Uterus (tissue), 4 donors: ENCODE measurements around the gene IGFLR1. TPM values are rescaled to one million over a fixed set of nuclear protein-coding genes. Genes with fewer than 3 reads are reported as not detected.

ENCODE experiments used
- DNase-seq, 2 donors: peaks; one replicate each; pipeline ENCODE4 v3.0.0-alpha.2; 2019 to 2020
- H3K27ac ChIP-seq, 2 donors: fragments of 200-600 bp; sonication (generic); 1 replicate in 1 of 2; 2 replicates in 1 of 2; pipeline ENCODE4 v1.5.1; 2016 to 2018
- H3K27me3 ChIP-seq, 2 donors: fragments of 200-600 bp; sonication (generic); one replicate each; pipeline ENCODE4 v1.5.1; 2018 to 2019; ENCODE audit warnings: control low read depth in 1 of 2
- H3K36me3 ChIP-seq, 2 donors: fragments of 200-600 bp; sonication (generic); one replicate each; pipeline ENCODE4 v1.5.1; 2019; ENCODE audit warnings: control low read depth in 1 of 2
- H3K4me1 ChIP-seq, 2 donors: fragments of 200-600 bp; sonication (generic); one replicate each; pipeline ENCODE4 v1.5.1; 2018 to 2019; ENCODE audit warnings: control low read depth in 1 of 2
- H3K4me3 ChIP-seq, 2 donors: fragments of 200-600 bp; sonication (generic); 1 replicate in 1 of 2; 2 replicates in 1 of 2; pipeline ENCODE4 v1.5.1; 2018 to 2019; ENCODE audit warnings: mild to moderate bottlenecking in 1 of 2
- H3K9me3 ChIP-seq, 2 donors: fragments of 200-600 bp; sonication (generic); one replicate each; pipeline ENCODE4 v1.5.1; 2019; ENCODE audit warnings: control low read depth in 1 of 2
- CTCF ChIP-seq, 4 experiments: fragments of 200-600 bp in 2 of 4; fragments of 450-650 bp in 2 of 4; sonication (generic) in 2 of 4; IDR thresholded peaks; one replicate each; pipeline ENCODE4 v1.5.1; 2016 to 2019; ENCODE audit warnings: antibody characterized with exemption in 4 of 4, mild to moderate bottlenecking in 2 of 4, moderate library complexity in 1 of 4
- POLR2A ChIP-seq, 2 donors: fragments of 450-650 bp; IDR thresholded peaks; one replicate each; pipeline ENCODE4 v1.6.1; 2016; ENCODE audit warnings: antibody characterized with exemption in 2 of 2, mild to moderate bottlenecking in 1 of 2, moderate library complexity in 1 of 2
- intact Hi-C: fragments of 100-400 bp; cut with DNase I; formaldehyde crosslinking; loops from one replicate; pipeline ENCODE4 v1.15.1; 2023; ENCODE audit warnings: low total_unique reads
- total RNA-seq, 4 donors: library from RNA; depleted of rRNA in 3 of 4; stranded (reverse); fragments of >200 nt in 3 of 4; gene quantifications; one replicate each; pipeline versions ENCODE4 v1.1.0 to v1.2.4, GENCODE V29; 2014 to 2023
- donor health status: DM: yes; HTN: yes; CAD: no.

IGFLR1 gene
- total RNA-seq, 4 donors from 2014 or later, result 0.77 to 5.3 (median 2.2) TPM

GRCh38 chr19:35781650-35782049 is 39.4 kb upstream of the IGFLR1 start:
- Histone ChIP-seq H3K4me1 (no peaks in the 10 kb centered on the region), H3K27me3 (no peaks in the 10 kb centered on the region), H3K36me3 (no peaks in the 10 kb centered on the region), H3K27ac (no peak overlapping the region), H3K9me3 (no peaks in the 10 kb centered on the region), H3K4me3 (no peak overlapping the region)
- no peak for DNase-seq
- intact Hi-C loops, result loop anchor here (10.0 kb wide), 1 partner anchor 153 kb away; the partner anchor contains the start of gene LRFN3
- TF ChIP-seq POLR2A (IDR thresholded peaks at IDR 0.05) (no peak), CTCF (IDR thresholded peaks at IDR 0.05) (no peak)

GRCh38 chr19:35780717-35781116 is 38.5 kb upstream of the IGFLR1 start:
- Histone ChIP-seq H3K9me3 (no peaks in the 10 kb centered on the region), H3K4me3 (no peak overlapping the region), H3K4me1 (no peaks in the 10 kb centered on the region), H3K27ac (no peak overlapping the region), H3K27me3 (no peaks in the 10 kb centered on the region), H3K36me3 (no peaks in the 10 kb centered on the region)
- TF ChIP-seq POLR2A (IDR thresholded peaks at IDR 0.05), result no peak
- TF ChIP-seq CTCF (IDR thresholded peaks at IDR 0.05), result no peak
- no peak for DNase-seq
- intact Hi-C loops, result loop anchor here (10.0 kb wide), 1 partner anchor 154 kb away; the partner anchor contains the start of gene LRFN3

GRCh38 chr19:35780058-35780457 is 37.8 kb upstream of the IGFLR1 start:
- TF ChIP-seq CTCF (IDR thresholded peaks at IDR 0.05), result no peak
- no peak for TF ChIP-seq POLR2A (IDR thresholded peaks at IDR 0.05)
- no peak overlapping the region for H3K4me3 ChIP-seq
- no peaks in the 10 kb centered on the region for H3K36me3 ChIP-seq
- H3K27ac ChIP-seq, result no peak overlapping the region
- no peak for DNase-seq
- no peaks in the 10 kb centered on the region for H3K4me1 ChIP-seq
- intact Hi-C loops, result loop anchor here (10.0 kb wide), 1 partner anchor 155 kb away; the partner anchor contains the start of gene LRFN3
- no peaks in the 10 kb centered on the region for H3K9me3 ChIP-seq
- H3K27me3 ChIP-seq, result no peaks in the 10 kb centered on the region

- no peak for DNase-seq
- Histone ChIP-seq H3K27ac (no peak overlapping the region), H3K27me3 (no peaks in the 10 kb centered on the region), H3K36me3 (no peaks in the 10 kb centered on the region), H3K4me1 (peaks cover 0 to 6% of the 10 kb centered on the region in 2 donors), H3K9me3 (no peaks in the 10 kb centered on the region), H3K4me3 (no peak overlapping the region)
- intact Hi-C loops, result no loop called here
- TF ChIP-seq POLR2A (IDR thresholded peaks at IDR 0.05), result no peak
- TF ChIP-seq CTCF (IDR thresholded peaks at IDR 0.05), result no peak
These were observed 36.8 kb upstream of the IGFLR1 start for GRCh38 chr19:35779033-35779432.

- intact Hi-C loops, result no loop called here
- Histone ChIP-seq H3K4me1 (peaks cover 0 to 6% of the 10 kb centered on the region in 2 donors), H3K4me3 (no peak overlapping the region), H3K9me3 (no peaks in the 10 kb centered on the region), H3K27ac (no peak overlapping the region), H3K27me3 (no peaks in the 10 kb centered on the region), H3K36me3 (no peaks in the 10 kb centered on the region)
- no peak for TF ChIP-seq POLR2A (IDR thresholded peaks at IDR 0.05)
- TF ChIP-seq CTCF (IDR thresholded peaks at IDR 0.05), result no peak
- DNase-seq, result no peak
These were observed 35.7 kb upstream of the IGFLR1 start for GRCh38 chr19:35777961-35778360.
